CD4-positive, alpha-beta T cell (primary cell): ENCODE measurements around the gene KIAA0232. TPM values are rescaled to one million over a fixed set of nuclear protein-coding genes. Genes with fewer than 3 reads are reported as not detected.
A peak's percentile ranks its signal among the peaks of the same experiment; 100 is the strongest.

Source experiments
- ATAC-seq: fragments of 200-7000 bp; cut with Tn5 transposase; one replicate; pipeline ENCODE4 v1.10.0; 2022; ENCODE audit warnings: mild to moderate bottlenecking; ENCODE audit not compliant: poor library complexity
- CTCF ChIA-PET: fragments of 350-600 bp; sonication (Branson Sonifier 250); formaldehyde crosslinking; loops from one replicate; lab custom pipeline; 2021; ENCODE audit warnings: antibody characterized with exemption, inconsistent platforms; lab: Charles Lee
- POLR2A ChIA-PET: fragments of 350-600 bp; sonication (Branson Sonifier 250); formaldehyde crosslinking; loops from one replicate; lab custom pipeline; 2021; ENCODE audit warnings: antibody characterized with exemption, inconsistent platforms; lab: Charles Lee
- DNase-seq, 14 experiments: peaks; one replicate each; pipeline ENCODE4 v3.0.0-alpha.2; 2013 to 2020; ENCODE audit warnings: mixed read lengths in 2 of 14
- H3K27ac ChIP-seq, 2 donors: one replicate each; pipeline versions ENCODE4 v1.5.1 to v1.7.0; 2013; ENCODE audit warnings: low read length in 2 of 2, low read depth in 1 of 2, mild to moderate bottlenecking in 1 of 2
- H3K27me3 ChIP-seq, 2 experiments: 1 replicate in 1 of 2; 2 replicates in 1 of 2; pipeline versions ENCODE4 v1.6.1 to v1.7.0; 2013; ENCODE audit warnings: low read length in 2 of 2, control low read depth in 1 of 2, mild to moderate bottlenecking in 1 of 2, moderate library complexity in 1 of 2; ENCODE audit not compliant: insufficient read depth in 2 of 2, control insufficient read depth in 1 of 2
- H3K36me3 ChIP-seq: one replicate; pipeline ENCODE4 v1.6.1; 2013; ENCODE audit warnings: low read length, control low read depth; ENCODE audit not compliant: insufficient read depth
- H3K4me1 ChIP-seq: one replicate; pipeline ENCODE4 v1.6.1; 2013; ENCODE audit warnings: low read length, control low read depth; ENCODE audit not compliant: insufficient read depth
- H3K4me3 ChIP-seq: one replicate; pipeline ENCODE4 v1.5.1; 2013; ENCODE audit warnings: mild to moderate bottlenecking, low read length, moderate library complexity
- H3K9me3 ChIP-seq, 2 experiments: 1 replicate in 1 of 2; 2 replicates in 1 of 2; pipeline versions ENCODE4 v1.6.1 to v1.7.0; 2013; ENCODE audit warnings: low read length in 2 of 2, mild to moderate bottlenecking in 2 of 2, control low read depth in 1 of 2, moderate library complexity in 1 of 2; ENCODE audit not compliant: control insufficient read depth in 1 of 2, insufficient read depth in 1 of 2
- H3K27ac Mint-ChIP-seq: one replicate; pipeline ENCODE4 v1.8.0; 2020; ENCODE audit warnings: mixed read lengths
- H3K27me3 Mint-ChIP-seq: one replicate; pipeline ENCODE4 v1.8.0; 2021; ENCODE audit warnings: mixed read lengths
- H3K36me3 Mint-ChIP-seq: one replicate; pipeline ENCODE4 v1.8.0; 2021; ENCODE audit warnings: low read depth, mixed read lengths
- H3K4me1 Mint-ChIP-seq: one replicate; pipeline ENCODE4 v1.8.0; 2021; ENCODE audit warnings: low read depth, mixed read lengths
- H3K4me3 Mint-ChIP-seq: one replicate; pipeline ENCODE4 v1.8.0; 2020; ENCODE audit warnings: mild to moderate bottlenecking, mixed read lengths
- H3K9me3 Mint-ChIP-seq: one replicate; pipeline ENCODE4 v1.8.0; 2020; ENCODE audit warnings: mixed read lengths
- CTCF ChIP-seq: fragments of 200-600 bp; IDR thresholded peaks from one replicate; pipeline ENCODE4 v1.8.0; 2022; ENCODE audit warnings: antibody characterized with exemption, mild to moderate bottlenecking
- intact Hi-C, 2 experiments: fragments of 100-400 bp; cut with DNase I in 1 of 2; cut with micrococcal nuclease in 1 of 2; formaldehyde crosslinking; loops; one replicate each; pipeline versions ENCODE4 v1.15.1 to v1.9.0; 2023 to 2025; cut with DNase I, micrococcal nuclease
- total RNA-seq, 174 experiments: library from RNA in 2 of 174; stranded (reverse) in 2 of 174; gene quantifications; one replicate each; pipeline ENCODE4 v1.2.3 and lab custom pipeline; 2021 to 2026

Gene KIAA0232
- total RNA-seq, 2 experiments from 2014 or later, result 15.3 to 17.8 TPM

GRCh38 chr4:6884341-6884870 lies 101.9 kb downstream of the KIAA0232 start:
- Histone ChIP-seq H3K27ac (no peak overlapping the region), H3K4me1 (peaks cover 3% of the 10 kb centered on the region), H3K9me3 (peaks cover 0 to 5% of the 10 kb centered on the region in 2 experiments), H3K27me3 (no peaks in the 10 kb centered on the region), H3K36me3 (peaks cover 28% of the 10 kb centered on the region), H3K4me3 (no peak overlapping the region)
- TF ChIP-seq CTCF, result no peak
- DNase-seq, result no peak
- ATAC-seq, result no peak
- Mint-ChIP-seq H3K9me3 (no peaks in the 10 kb centered on the region), H3K27ac (no peak overlapping the region), H3K4me3 (no peak overlapping the region), H3K4me1 (no peaks in the 10 kb centered on the region), H3K27me3 (no peaks in the 10 kb centered on the region), H3K36me3 (peaks cover 36% of the 10 kb centered on the region)
- CTCF ChIA-PET, result interaction anchor here (3.2 kb wide), 1 partner anchor 10 kb away, joined by 13 read pairs; no protein-coding TSS in a partner anchor
- POLR2A ChIA-PET, result interaction anchor here (1.1 kb wide), 1 partner anchor 15 kb away, joined by 3 read pairs; no protein-coding TSS in a partner anchor
- intact Hi-C loops, result no loop called here

DNA sequence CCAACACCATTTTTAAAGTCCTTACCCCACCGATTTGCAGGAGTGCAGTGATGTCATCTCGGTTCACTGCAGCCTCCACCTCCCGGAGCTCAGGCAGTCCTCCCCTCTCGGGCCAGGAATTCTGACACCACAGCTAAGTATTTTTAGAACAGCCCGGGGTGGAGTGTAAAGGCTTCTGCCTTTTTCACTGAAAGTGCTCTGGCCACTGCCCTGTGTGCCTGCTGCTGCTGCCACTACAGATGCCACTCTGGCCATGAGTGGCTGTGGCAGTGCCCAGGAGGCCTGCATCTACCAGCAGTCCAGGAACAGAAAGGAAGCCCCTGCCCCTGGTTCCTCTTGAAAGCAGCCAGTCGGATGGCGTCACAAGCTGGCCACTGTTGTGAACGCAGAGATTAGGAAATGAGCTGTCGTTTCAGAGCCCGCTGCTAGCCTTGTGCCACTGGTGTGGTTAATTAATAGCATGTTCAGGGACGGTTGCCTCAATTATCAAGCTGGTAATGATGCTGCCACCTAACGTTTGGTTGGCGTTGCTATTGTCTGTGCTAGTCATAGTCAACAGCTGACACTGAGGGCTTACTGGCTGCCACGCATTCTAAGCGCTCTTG lies 103.5 kb downstream of the KIAA0232 start:
- Histone ChIP-seq H3K27me3 (no peaks in the 10 kb centered on the region), H3K4me3 (no peak overlapping the region), H3K36me3 (peaks cover 14% of the 10 kb centered on the region), H3K9me3 (peaks cover 0 to 15% of the 10 kb centered on the region in 2 experiments), H3K4me1 (peaks cover 9% of the 10 kb centered on the region), H3K27ac (no peak overlapping the region)
- H3K27me3 Mint-ChIP-seq, result no peaks in the 10 kb centered on the region
- no peak overlapping the region for H3K27ac Mint-ChIP-seq
- no peak for TF ChIP-seq CTCF
- CTCF ChIA-PET, result interaction anchor here (1.2 to 3.2 kb wide), 3 partner anchors 12 to 166 kb away, joined by 3 to 13 read pairs (median 3); no protein-coding TSS in a partner anchor
- DNase-seq (peak in 4 of 14 experiments; percentile 21 to 64 (median 56)), ATAC-seq (peak; percentile 34)
- POLR2A ChIA-PET, result interaction anchor here (1.0 to 1.5 kb wide), 2 partner anchors 23 to 166 kb away, joined by 3 to 4 read pairs; no protein-coding TSS in a partner anchor
- H3K36me3 Mint-ChIP-seq, result peaks cover 25% of the 10 kb centered on the region
- intact Hi-C loops, result no loop called here
- H3K9me3 Mint-ChIP-seq, result no peaks in the 10 kb centered on the region
- no peak overlapping the region for H3K4me3 Mint-ChIP-seq
- peaks cover 5% of the 10 kb centered on the region for H3K4me1 Mint-ChIP-seq

DNA sequence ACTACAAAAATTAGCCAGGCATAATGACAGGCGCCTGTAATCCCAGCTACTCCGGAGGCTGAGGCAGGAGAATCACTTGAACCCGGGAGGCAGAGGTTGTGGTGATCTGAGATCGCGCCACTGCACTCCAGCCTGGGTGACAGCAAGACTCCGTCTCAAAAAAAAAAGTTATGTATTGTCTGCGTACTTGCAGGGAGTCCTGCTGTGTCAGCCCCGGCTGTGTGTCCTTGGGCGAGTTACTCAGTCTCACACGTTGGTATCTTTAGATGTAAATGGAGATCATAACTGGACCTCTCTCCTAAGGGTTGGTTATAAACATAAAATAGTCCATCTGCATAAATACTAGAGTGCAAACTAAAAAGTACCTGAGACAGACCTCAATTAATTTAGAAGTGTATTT lies 104.4 kb downstream of the KIAA0232 start:
- Mint-ChIP-seq H3K27ac (no peak overlapping the region), H3K9me3 (no peaks in the 10 kb centered on the region), H3K36me3 (peaks cover 17% of the 10 kb centered on the region), H3K27me3 (no peaks in the 10 kb centered on the region), H3K4me3 (no peak overlapping the region), H3K4me1 (peaks cover 11% of the 10 kb centered on the region)
- Histone ChIP-seq H3K9me3 (peaks cover 0 to 15% of the 10 kb centered on the region in 2 experiments), H3K27ac (no peak overlapping the region), H3K4me1 (peaks cover 16% of the 10 kb centered on the region), H3K36me3 (peaks cover 6% of the 10 kb centered on the region), H3K27me3 (no peaks in the 10 kb centered on the region), H3K4me3 (no peak overlapping the region)
- TF ChIP-seq CTCF, result no peak
- no peak for DNase-seq
- intact Hi-C loops, result no loop called here
- ATAC-seq, result no peak
- POLR2A ChIA-PET, result interaction anchor here (1.0 kb wide), 1 partner anchor 166 kb away, joined by 4 read pairs; no protein-coding TSS in a partner anchor
- CTCF ChIA-PET, result interaction anchor here (1.1 kb wide), 1 partner anchor 13 kb away, joined by 3 read pairs; no protein-coding TSS in a partner anchor
